PC-3 (cell line): ENCODE data around the gene WNT10A. TPM values are rescaled to one million over a fixed set of nuclear protein-coding genes. Genes with fewer than 3 reads are reported as not detected.

Source experiments
- ATAC-seq: fragments of 200-7000 bp; cut with Tn5 transposase; 2 replicates; pipeline ENCODE4 v1.9.1; 2020; ENCODE audit warnings: mild to moderate bottlenecking, moderate library complexity
- BruUV-seq: library from RNA; stranded (reverse); fragments of 400-500 nt; replicated peaks from 2 replicates; lab custom pipeline; 2021; lab: Mats Ljungman, UMichigan
- CTCF ChIA-PET: fragments of 300-600 bp; sonication (Branson Sonifier 250); formaldehyde crosslinking; loops from one replicate; lab custom pipeline; 2022; ENCODE audit warnings: antibody characterized with exemption; lab: Charles Lee
- POLR2A ChIA-PET: fragments of 300-600 bp; sonication (Branson Sonifier 250); formaldehyde crosslinking; loops from one replicate; lab custom pipeline; 2022; ENCODE audit warnings: antibody characterized with exemption; ENCODE audit not compliant: unreplicated experiment; lab: Charles Lee
- DNase-seq: peaks from one replicate; pipeline ENCODE4 v3.0.0-alpha.2; 2015
- H2AFZ ChIP-seq: fragments of 300-600 bp; sonication (generic); 2 replicates; pipeline ENCODE4 v1.6.0; 2016; ENCODE audit warnings: antibody characterized with exemption, low read length
- H3F3A ChIP-seq: fragments of 300-600 bp; sonication (generic); one replicate; pipeline ENCODE4 v1.6.0; 2017; ENCODE audit warnings: antibody characterized with exemption, low read length, control low read depth, mild to moderate bottlenecking; ENCODE audit not compliant: unreplicated experiment
- H3K27ac ChIP-seq: fragments of 300-600 bp; sonication (generic); 2 replicates; pipeline ENCODE4 v1.5.1; 2016; ENCODE audit warnings: mild to moderate bottlenecking, low read length
- H3K27me3 ChIP-seq: fragments of 300-600 bp; sonication (generic); 2 replicates; pipeline ENCODE4 v1.6.1; 2016; ENCODE audit warnings: low read length, mixed read lengths
- H3K36me3 ChIP-seq: fragments of 300-600 bp; sonication (generic); 2 replicates; pipeline ENCODE4 v1.6.1; 2016; ENCODE audit warnings: low read depth, mixed run types, low read length, mixed read lengths
- H3K4me1 ChIP-seq: fragments of 300-600 bp; sonication (generic); 2 replicates; pipeline ENCODE4 v1.5.1; 2016; ENCODE audit warnings: low read length; ENCODE audit not compliant: insufficient read depth
- H3K4me2 ChIP-seq: fragments of 300-600 bp; sonication (generic); 2 replicates; pipeline ENCODE4 v1.6.0; 2016; ENCODE audit warnings: low read length
- H3K4me3 ChIP-seq: fragments of 300-600 bp; sonication (generic); 2 replicates; pipeline ENCODE4 v1.5.1; 2016; ENCODE audit warnings: mild to moderate bottlenecking, low read length, mixed read lengths
- H3K79me2 ChIP-seq: fragments of 300-600 bp; sonication (generic); 2 replicates; pipeline ENCODE4 v1.6.1; 2017; ENCODE audit warnings: low read length, mixed read lengths
- H3K9ac ChIP-seq: fragments of 300-600 bp; sonication (generic); 2 replicates; pipeline ENCODE4 v1.6.0; 2016; ENCODE audit warnings: mild to moderate bottlenecking, low read length
- H3K9me2 ChIP-seq: fragments of 300-600 bp; sonication (generic); replicated peaks from 2 replicates; pipeline ENCODE4 v1.6.1; 2016; ENCODE audit warnings: mixed run types, low read length, mixed read lengths
- H3K9me3 ChIP-seq: fragments of 300-600 bp; sonication (generic); 2 replicates; pipeline ENCODE4 v1.6.1; 2016; ENCODE audit warnings: low read length, mixed read lengths
- H4K20me1 ChIP-seq: fragments of 300-600 bp; sonication (generic); 2 replicates; pipeline ENCODE4 v1.6.1; 2016; ENCODE audit warnings: low read length, mixed read lengths
- EZH2 ChIP-seq: fragments of 300-600 bp; sonication (generic); IDR thresholded peaks from one replicate; pipeline ENCODE4 v1.6.1; 2017; ENCODE audit warnings: antibody characterized with exemption, mild to moderate bottlenecking, low read length; ENCODE audit not compliant: unreplicated experiment
- EZH2phosphoT487 ChIP-seq: fragments of 300-600 bp; sonication (generic); IDR thresholded peaks from 2 replicates; pipeline ENCODE4 v1.6.1; 2018; ENCODE audit warnings: mild to moderate bottlenecking, antibody characterized with exemption, low read length, borderline replicate concordance
- intact Hi-C: fragments of 100-400 bp; cut with micrococcal nuclease; formaldehyde crosslinking; loops from 2 replicates; pipeline ENCODE4 v1.9.0; 2023
- total RNA-seq: library from RNA; depleted of rRNA; stranded (reverse); fragments of >200 nt; gene quantifications from 2 replicates; pipeline ENCODE4 v1.2.3, GENCODE V29; 2014
- TF ChIP-seq, protein P1 (sequence below): fragments of 300-600 bp; sonication (generic); conservative IDR thresholded peaks from 2 replicates; pipeline ENCODE4 v1.5.1; 2017; ENCODE audit warnings: antibody characterized with exemption, low read depth, mild to moderate bottlenecking, low read length

The WNT10A gene
- total RNA-seq, 1 experiment from 2014 or later: 0.40 TPM

DNA sequence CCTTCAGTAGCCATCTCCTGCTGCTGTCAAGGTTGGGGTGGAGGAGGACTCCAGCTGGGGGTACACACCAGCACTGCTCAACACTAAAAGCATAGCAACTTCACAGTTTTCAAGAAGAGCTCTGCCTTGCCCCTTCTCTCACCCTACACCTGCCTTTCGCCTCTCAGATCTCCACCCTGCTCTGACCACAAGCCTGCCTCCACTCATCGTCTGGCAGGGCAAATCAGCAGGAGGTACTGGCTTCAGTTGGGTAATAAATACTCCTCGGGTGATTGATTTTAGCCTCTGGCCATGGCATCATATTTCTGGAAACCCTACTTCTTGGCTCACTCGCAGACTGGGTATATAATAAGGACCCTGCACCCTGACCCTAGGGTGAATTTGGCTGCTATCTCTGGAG, 46.0 kb upstream of the WNT10A start:
- ATAC-seq: no peak
- DNase-seq: peak; percentile 39
- POLR2A ChIA-PET: no interaction called here

DNA sequence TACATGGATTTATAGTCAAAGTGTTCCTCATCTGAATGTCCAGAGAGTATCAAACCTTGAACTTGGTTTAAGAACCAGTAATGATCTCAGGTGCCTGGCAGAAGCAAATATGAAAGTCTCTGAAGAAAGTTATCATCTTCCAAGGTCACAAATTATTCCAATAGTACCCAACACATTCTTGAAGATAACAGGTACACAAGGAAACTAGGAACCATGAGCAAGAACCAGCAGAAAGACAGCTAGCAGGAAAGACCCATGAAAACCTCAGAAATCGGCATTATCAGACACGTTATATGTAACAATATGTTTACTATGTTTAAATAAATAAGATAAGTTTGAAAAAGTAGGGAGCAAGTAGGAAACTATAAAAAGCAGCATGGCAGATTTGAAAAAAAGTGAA, 43.2 kb upstream of the WNT10A start:
- Histone ChIP-seq H3K9me2 (no peaks in the 10 kb centered on the region), H3K9me3 (no peaks in the 10 kb centered on the region), H2AFZ (no peak overlapping the region), H3K4me1 (peaks cover 20% of the 10 kb centered on the region), H3K4me2 (no peak overlapping the region), H3K4me3 (no peak overlapping the region), H3K36me3 (no peaks in the 10 kb centered on the region), H3K79me2 (no peaks in the 10 kb centered on the region), H3K9ac (no peak overlapping the region), H4K20me1 (no peaks in the 10 kb centered on the region), H3F3A (no peaks in the 10 kb centered on the region), H3K27ac (no peak overlapping the region), H3K27me3 (no peaks in the 10 kb centered on the region)
- ChIA-PET POLR2A (no interaction called here), CTCF (no interaction called here)
- DNase-seq (no peak), ATAC-seq (no peak)
- intact Hi-C loops: no loop called here
- no peak for TF ChIP-seq EZH2phosphoT487
- TF ChIP-seq, protein P1, sequence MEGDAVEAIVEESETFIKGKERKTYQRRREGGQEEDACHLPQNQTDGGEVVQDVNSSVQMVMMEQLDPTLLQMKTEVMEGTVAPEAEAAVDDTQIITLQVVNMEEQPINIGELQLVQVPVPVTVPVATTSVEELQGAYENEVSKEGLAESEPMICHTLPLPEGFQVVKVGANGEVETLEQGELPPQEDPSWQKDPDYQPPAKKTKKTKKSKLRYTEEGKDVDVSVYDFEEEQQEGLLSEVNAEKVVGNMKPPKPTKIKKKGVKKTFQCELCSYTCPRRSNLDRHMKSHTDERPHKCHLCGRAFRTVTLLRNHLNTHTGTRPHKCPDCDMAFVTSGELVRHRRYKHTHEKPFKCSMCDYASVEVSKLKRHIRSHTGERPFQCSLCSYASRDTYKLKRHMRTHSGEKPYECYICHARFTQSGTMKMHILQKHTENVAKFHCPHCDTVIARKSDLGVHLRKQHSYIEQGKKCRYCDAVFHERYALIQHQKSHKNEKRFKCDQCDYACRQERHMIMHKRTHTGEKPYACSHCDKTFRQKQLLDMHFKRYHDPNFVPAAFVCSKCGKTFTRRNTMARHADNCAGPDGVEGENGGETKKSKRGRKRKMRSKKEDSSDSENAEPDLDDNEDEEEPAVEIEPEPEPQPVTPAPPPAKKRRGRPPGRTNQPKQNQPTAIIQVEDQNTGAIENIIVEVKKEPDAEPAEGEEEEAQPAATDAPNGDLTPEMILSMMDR: no peak
- TF ChIP-seq EZH2: no peak
- no TSS peak for BruUV-seq

More for the DNA sequence above, 46.0 kb upstream of the WNT10A start:
- no peak overlapping the region for H2AFZ ChIP-seq
- H3K4me1 ChIP-seq: peaks cover 27% of the 10 kb centered on the region
- H3K9ac ChIP-seq: no peak overlapping the region
- H3K27ac ChIP-seq: no peak overlapping the region
- no peak overlapping the region for H3K4me2 ChIP-seq
- no peaks in the 10 kb centered on the region for H4K20me1 ChIP-seq
- H3K9me3 ChIP-seq: no peaks in the 10 kb centered on the region
- CTCF ChIA-PET: no interaction called here
- H3K27me3 ChIP-seq: no peaks in the 10 kb centered on the region
- intact Hi-C loops: no loop called here
- TF ChIP-seq, protein P1: no peak
- no peak for TF ChIP-seq EZH2
- TF ChIP-seq EZH2phosphoT487: no peak
- H3K4me3 ChIP-seq: no peak overlapping the region
- BruUV-seq: no TSS peak
- no peaks in the 10 kb centered on the region for H3K79me2 ChIP-seq
- H3F3A ChIP-seq: no peaks in the 10 kb centered on the region
- H3K9me2 ChIP-seq: no peaks in the 10 kb centered on the region
- no peaks in the 10 kb centered on the region for H3K36me3 ChIP-seq

- DNase-seq (no peak), ATAC-seq (no peak)
- peaks cover 6% of the 10 kb centered on the region; the same call in 1 of the 2 replicates for H3K4me1 ChIP-seq
- no peaks in the 10 kb centered on the region for H4K20me1 ChIP-seq
- no peaks in the 10 kb centered on the region for H3K9me2 ChIP-seq
- H3F3A ChIP-seq: no peaks in the 10 kb centered on the region
- intact Hi-C loops: no loop called here
- CTCF ChIA-PET: no interaction called here
- BruUV-seq: no TSS peak
- no peak overlapping the region for H3K27ac ChIP-seq
- no peaks in the 10 kb centered on the region for H3K36me3 ChIP-seq
- H3K9me3 ChIP-seq: no peaks in the 10 kb centered on the region
- no peaks in the 10 kb centered on the region for H3K27me3 ChIP-seq
- H2AFZ ChIP-seq: no peak overlapping the region
- POLR2A ChIA-PET: no interaction called here
- H3K4me2 ChIP-seq: no peak overlapping the region
- no peak for TF ChIP-seq EZH2
- no peak for TF ChIP-seq EZH2phosphoT487
- TF ChIP-seq, protein P1: no peak
- no peak overlapping the region for H3K4me3 ChIP-seq
- H3K79me2 ChIP-seq: no peaks in the 10 kb centered on the region
- H3K9ac ChIP-seq: no peak overlapping the region
These were observed 41.2 kb upstream of the WNT10A start for GRCh38 chr2:218839430-218839829.
